ENCODE results near the gene MDFI.

MDFI gene

GRCh38 chr6:41633056-41633634 is 5.1 kb upstream of the MDFI start:
- DNase-seq (ENCODE audit: low read depth in 4 of 4, low spot score in 1 of 4) = no peak

GRCh38 chr6:41634657-41635056 is 3.6 kb upstream of the MDFI start:
- no peak for DNase-seq (ENCODE audit: low read depth in 4 of 4, low spot score in 1 of 4)

GRCh38 chr6:41635365-41635764 is 2.9 kb upstream of the MDFI start:
- no peak for DNase-seq (ENCODE audit: low read depth in 4 of 4, low spot score in 1 of 4)

GRCh38 chr6:41636833-41637193 is 1.5 kb upstream of the MDFI start:
- DNase-seq (ENCODE audit: low read depth in 4 of 4, low spot score in 1 of 4) = no peak

GRCh38 chr6:41637194-41638001 is 870 bp upstream of the MDFI start:
- no peak for DNase-seq (ENCODE audit: low read depth in 4 of 4, low spot score in 1 of 4)

GRCh38 chr6:41638935-41639808 is 904 bp downstream of the MDFI start:
- DNase-seq (ENCODE audit: low read depth in 4 of 4, low spot score in 1 of 4) = no peak

- no peak for DNase-seq (ENCODE audit: low read depth in 4 of 4, low spot score in 1 of 4)
Measured at GRCh38 chr6:41639809-41640371, 1.6 kb downstream of the MDFI start.

GRCh38 chr6:41640426-41640825 is 2.2 kb downstream of the MDFI start:
- no peak for DNase-seq (ENCODE audit: low read depth in 4 of 4, low spot score in 1 of 4)

- DNase-seq (ENCODE audit: low read depth in 4 of 4, low spot score in 1 of 4) = no peak
Measured at GRCh38 chr6:41641352-41641925, 3.2 kb downstream of the MDFI start.

- DNase-seq (ENCODE audit: low read depth in 4 of 4, low spot score in 1 of 4) = no peak
Measured at GRCh38 chr6:41642090-41642959, 4.1 kb downstream of the MDFI start.

GRCh38 chr6:41642960-41643898 is 5.0 kb downstream of the MDFI start:
- no peak for DNase-seq (ENCODE audit: low read depth in 4 of 4, low spot score in 1 of 4)

GRCh38 chr6:41643899-41644269 is 5.6 kb downstream of the MDFI start:
- DNase-seq (ENCODE audit: low read depth in 4 of 4, low spot score in 1 of 4) = no peak

- DNase-seq (ENCODE audit: low read depth in 4 of 4, low spot score in 1 of 4) = no peak
Measured at GRCh38 chr6:41644297-41644879, 6.1 kb downstream of the MDFI start.

- no peak for DNase-seq (ENCODE audit: low read depth in 4 of 4, low spot score in 1 of 4)
Measured at GRCh38 chr6:41645007-41645618, 6.8 kb downstream of the MDFI start.

- no peak for DNase-seq (ENCODE audit: low read depth in 4 of 4, low spot score in 1 of 4)
Measured at GRCh38 chr6:41646026-41646795, 7.9 kb downstream of the MDFI start.

GRCh38 chr6:41647061-41647511 is 8.8 kb downstream of the MDFI start:
- DNase-seq (ENCODE audit: low read depth in 4 of 4, low spot score in 1 of 4) = no peak

- DNase-seq (ENCODE audit: low read depth in 4 of 4, low spot score in 1 of 4) = no peak
Measured at GRCh38 chr6:41648070-41648585, 9.9 kb downstream of the MDFI start.

Measured in stimulated activated CD4-positive, alpha-beta T cell treated with anti-CD3 and anti-CD28 coated beads, Interleukin-1b, Interleukin-23, amount 100 ng/mL, for 24 hours (primary cell).